HG03108 (cell line): ENCODE measurements around the gene SLC5A5.
"Not testable (repeated sequence)": the region's sequence is repeated elsewhere in the genome, so short reads cannot be mapped to it uniquely, and the experiment has no call there.

Experiments
- ATAC-seq: cut with Tn5 transposase; IDR thresholded peaks from one replicate; pipeline ENCODE4 v1.9.1; 2021; ENCODE audit warnings: moderate library complexity; ENCODE audit not compliant: unreplicated experiment

Gene SLC5A5

DNA sequence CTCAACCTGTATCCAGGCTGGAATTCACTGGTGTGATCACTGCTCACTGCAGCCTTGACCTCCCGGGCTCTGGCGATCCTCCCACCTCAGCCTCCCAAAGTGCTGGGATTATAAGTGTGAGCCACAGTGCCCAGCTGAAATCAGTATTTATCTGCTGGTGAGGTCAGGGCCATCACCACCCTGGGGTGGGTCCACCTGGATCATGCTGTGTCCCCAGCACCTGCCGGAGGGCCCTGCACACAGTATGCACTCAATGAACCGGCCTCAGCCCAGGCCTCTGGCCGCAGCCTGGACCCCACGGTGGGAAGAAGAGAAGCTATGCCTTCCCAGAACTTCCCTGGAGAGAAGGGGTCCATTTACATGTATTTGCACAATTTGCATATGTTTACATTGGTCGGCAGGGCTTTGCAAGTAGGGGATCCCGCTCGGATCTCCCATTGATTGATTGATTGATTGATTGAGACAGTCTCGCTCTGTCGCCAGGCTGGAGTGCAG is 2.6 kb upstream of the SLC5A5 start:
- no peak for ATAC-seq

GRCh38 chr19:17871032-17871877 is 490 bp upstream of the SLC5A5 start:
- no peak for ATAC-seq

- ATAC-seq = no peak
Measured at GRCh38 chr19:17872251-17873001, 681 bp downstream of the SLC5A5 start.

- no peak for ATAC-seq
Measured at GRCh38 chr19:17873786-17874757, 2.3 kb downstream of the SLC5A5 start.

- no peak for ATAC-seq
Measured at GRCh38 chr19:17874758-17875135, 3.0 kb downstream of the SLC5A5 start.

DNA sequence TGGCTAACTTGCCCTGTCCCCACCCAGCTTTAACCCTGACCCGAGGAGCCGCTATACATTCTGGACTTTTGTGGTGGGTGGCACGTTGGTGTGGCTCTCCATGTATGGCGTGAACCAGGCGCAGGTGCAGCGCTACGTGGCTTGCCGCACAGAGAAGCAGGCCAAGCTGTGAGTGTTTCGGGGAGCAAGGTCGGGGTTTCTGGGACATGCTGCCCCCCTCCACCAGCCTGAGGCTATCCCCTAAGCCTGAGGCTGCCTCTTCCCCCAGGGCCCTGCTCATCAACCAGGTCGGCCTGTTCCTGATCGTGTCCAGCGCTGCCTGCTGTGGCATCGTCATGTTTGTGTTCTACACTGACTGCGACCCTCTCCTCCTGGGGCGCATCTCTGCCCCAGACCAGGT is 6.0 kb downstream of the SLC5A5 start:
- no peak for ATAC-seq

GRCh38 chr19:17879466-17879865 is 7.7 kb downstream of the SLC5A5 start:
- no peak for ATAC-seq

DNA sequence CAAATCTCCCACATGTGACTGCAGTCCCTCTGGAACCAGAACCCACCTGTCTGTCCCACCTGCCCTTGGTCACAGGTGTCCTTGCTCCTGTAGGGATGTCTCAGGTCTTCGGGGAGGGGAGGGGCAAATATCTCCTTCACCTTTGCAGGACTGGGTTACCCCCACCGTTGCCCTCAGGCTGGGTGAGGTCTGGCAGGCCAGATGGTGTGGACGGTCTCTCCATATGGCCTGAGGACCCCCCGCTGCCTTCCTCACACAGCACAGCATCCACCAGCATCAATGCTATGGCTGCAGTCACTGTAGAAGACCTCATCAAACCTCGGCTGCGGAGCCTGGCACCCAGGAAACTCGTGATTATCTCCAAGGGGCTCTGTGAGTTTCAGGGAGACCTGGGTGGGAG is 10.0 kb downstream of the SLC5A5 start:
- no peak for ATAC-seq

DNA sequence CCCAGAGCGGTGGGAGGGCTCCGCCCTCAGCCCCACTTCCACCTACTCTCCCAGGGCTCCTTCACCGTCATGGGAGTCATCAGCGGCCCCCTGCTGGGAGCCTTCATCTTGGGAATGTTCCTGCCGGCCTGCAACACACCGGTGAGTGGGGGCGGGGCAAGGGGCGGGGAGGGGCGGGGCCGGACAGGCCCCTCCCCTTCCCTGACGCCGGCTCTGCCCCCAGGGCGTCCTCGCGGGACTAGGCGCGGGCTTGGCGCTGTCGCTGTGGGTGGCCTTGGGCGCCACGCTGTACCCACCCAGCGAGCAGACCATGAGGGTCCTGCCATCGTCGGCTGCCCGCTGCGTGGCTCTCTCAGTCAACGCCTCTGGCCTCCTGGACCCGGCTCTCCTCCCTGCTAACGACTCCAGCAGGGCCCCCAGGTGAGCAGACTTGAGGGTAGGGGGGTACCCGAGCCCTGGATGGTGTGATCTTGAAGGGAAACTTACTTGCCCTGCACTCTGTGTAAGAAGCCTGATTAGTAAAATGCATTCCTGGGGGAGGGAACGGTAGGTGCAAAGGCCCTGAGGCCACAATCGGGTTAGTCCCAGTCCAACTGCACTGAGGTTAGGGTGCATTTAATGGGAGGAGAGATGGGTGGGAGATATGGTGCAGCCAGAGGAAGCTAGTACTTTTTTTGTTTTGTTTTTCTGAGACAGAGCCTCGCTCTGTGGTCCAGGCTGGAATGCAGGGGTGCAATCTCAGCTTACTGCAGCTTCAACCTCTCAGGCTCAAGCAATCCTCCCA is 12.1 kb downstream of the SLC5A5 start:
- no peak for ATAC-seq

DNA sequence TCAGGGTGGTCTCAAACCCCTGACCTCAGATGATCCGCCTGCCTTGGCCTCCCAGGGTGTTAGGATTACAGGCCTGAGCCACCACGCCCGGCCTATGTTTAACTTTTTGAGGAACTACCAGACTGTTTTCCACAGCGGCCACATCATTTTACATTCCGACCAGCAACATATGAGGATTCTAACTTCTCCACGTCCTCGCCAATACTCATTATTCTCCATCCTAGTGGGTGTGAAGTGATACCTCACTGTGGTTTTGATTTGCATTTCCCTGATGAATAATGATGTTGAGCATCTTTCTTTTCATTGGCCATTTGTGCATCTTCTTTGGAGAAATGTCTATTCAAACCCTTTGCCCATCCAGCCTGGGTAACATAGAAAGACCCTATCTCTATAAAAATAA is 14.8 kb downstream of the SLC5A5 start:
- ATAC-seq = no peak

DNA sequence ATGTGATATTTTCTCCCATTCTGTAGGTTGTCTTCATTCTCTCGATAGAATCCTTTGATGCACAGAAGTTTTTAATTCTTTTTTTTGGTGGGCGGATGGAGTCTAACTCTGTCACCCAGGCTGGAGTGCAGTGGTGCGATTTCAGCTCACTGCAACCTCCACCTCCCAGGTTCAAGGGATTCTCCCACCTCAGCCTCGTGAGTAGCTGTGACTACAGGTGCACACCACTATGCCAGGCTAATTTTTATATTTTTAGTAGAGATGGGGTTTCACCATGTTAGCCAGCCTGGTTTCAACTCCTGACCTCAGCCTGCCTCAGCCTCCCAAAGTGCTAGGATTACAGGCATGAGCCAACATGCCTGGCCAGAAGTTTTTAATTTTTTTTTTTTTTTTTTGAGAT is 15.5 kb downstream of the SLC5A5 start:
- ATAC-seq = not testable (repeated sequence)

- ATAC-seq = no peak
Measured at GRCh38 chr19:17888260-17888659, 16.5 kb downstream of the SLC5A5 start.

GRCh38 chr19:17889609-17890214 is 18.0 kb downstream of the SLC5A5 start:
- ATAC-seq = no peak

DNA sequence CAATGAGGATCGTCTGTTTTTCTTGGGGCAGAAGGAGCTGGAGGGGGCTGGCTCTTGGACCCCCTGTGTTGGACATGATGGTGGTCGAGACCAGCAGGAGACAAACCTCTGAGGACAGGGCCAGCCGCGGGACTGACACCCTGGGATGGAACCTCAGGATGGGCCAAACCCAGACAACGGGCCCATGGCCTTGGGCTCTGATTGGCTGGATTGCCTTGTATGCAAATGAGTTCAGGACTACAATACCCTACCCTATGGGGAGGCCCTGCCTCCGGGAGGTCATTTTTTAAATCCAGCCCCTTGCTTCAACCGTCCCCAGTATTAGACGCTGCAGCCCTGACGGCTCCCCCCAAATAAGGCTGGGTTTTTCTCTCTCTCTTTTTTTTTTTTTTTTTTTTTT is 22.0 kb downstream of the SLC5A5 start:
- no peak for ATAC-seq

- no peak for ATAC-seq
Measured at GRCh38 chr19:17902701-17903100, 31.0 kb downstream of the SLC5A5 start.

GRCh38 chr19:17908244-17908643 is 36.5 kb downstream of the SLC5A5 start:
- no peak for ATAC-seq

DNA sequence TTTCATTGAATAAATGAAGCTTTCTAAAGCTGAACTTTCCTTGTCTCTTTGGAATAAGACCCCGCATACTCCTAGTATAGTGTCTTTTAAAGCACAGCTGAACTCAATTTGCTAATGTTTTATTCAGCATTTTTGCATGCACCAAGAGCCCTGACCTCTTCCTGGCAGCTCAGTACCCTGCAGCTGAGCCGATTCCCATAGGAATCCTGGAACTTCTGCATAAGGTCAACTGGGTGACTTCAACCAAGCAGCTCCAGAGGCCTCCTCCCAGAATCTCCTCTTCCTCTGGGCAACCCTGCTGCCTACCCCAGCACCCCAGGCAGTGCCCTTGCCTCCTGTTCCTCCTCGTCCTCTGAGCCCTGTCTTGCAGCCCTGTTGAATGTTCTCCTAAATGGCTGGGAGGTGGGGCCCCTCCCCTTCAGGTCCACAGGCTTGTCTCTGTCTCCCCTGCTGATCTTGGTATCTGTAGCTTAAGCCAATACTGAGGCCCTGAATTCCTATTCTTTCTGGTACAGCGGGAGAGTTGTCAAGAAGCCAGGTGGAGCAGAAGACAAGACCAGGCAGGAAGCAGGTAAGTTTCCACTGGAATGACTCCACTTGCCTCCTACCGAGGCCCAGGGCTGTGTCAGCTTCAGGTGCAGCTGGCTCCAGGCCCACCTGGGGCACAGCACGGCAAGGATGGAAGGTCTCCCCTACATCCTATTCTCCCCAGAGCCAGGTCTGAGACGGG is 37.4 kb downstream of the SLC5A5 start:
- ATAC-seq = no peak

- no peak for ATAC-seq
Measured at GRCh38 chr19:17910791-17911360, 39.1 kb downstream of the SLC5A5 start.
